HepG2 (cell line): Measurements from ENCODE around the gene LRBA. TPM values are rescaled to one million over a fixed set of nuclear protein-coding genes. Genes with fewer than 3 reads are reported as not detected.
A peak's percentile ranks its signal among the peaks of the same experiment; 100 is the strongest.

Source experiments
- CBX5 ChIP-seq: sonication (generic); formaldehyde crosslinking; IDR thresholded peaks from 2 replicates; pipeline ENCODE4 v1.4.0; 2020; ENCODE audit warnings: missing genetic modification reagents, borderline replicate concordance
- DR1 ChIP-seq: sonication (generic); formaldehyde crosslinking; IDR thresholded peaks from 2 replicates; pipeline ENCODE4 v1.8.0; 2021; ENCODE audit warnings: mild to moderate bottlenecking, missing genetic modification reagents, inconsistent platforms
- GPN1 ChIP-seq: sonication (generic); formaldehyde crosslinking; IDR thresholded peaks from 2 replicates; pipeline ENCODE4 v1.5.1; 2020; ENCODE audit warnings: missing genetic modification reagents, borderline replicate concordance
- HDAC2 ChIP-seq: sonication (generic); formaldehyde crosslinking; IDR thresholded peaks from 2 replicates; pipeline ENCODE4 v1.4.0; 2020; ENCODE audit warnings: missing genetic modification reagents
- HOXA9 ChIP-seq: sonication (generic); formaldehyde crosslinking; IDR thresholded peaks from 2 replicates; pipeline ENCODE4 v1.8.1; 2022; ENCODE audit warnings: missing genetic modification reagents, mild to moderate bottlenecking, moderate library complexity, borderline replicate concordance
- KDM3A ChIP-seq: IDR thresholded peaks from 2 replicates; pipeline ENCODE4 v1.6.1; 2018; ENCODE audit warnings: low read depth, missing compliant biosample characterization
- RAD21 ChIP-seq: fragments of 450-650 bp; formaldehyde crosslinking; IDR thresholded peaks from 2 replicates; pipeline ENCODE4 v1.5.0; 2020; ENCODE audit warnings: mild to moderate bottlenecking
- THRA ChIP-seq: sonication (generic); formaldehyde crosslinking; IDR thresholded peaks from 2 replicates; pipeline ENCODE4 v1.4.0; 2020; ENCODE audit warnings: missing genetic modification reagents, borderline replicate concordance
- ZIK1 ChIP-seq: sonication (generic); formaldehyde crosslinking; IDR thresholded peaks from 2 replicates; pipeline ENCODE4 v1.5.0; 2020; ENCODE audit warnings: mild to moderate bottlenecking, low read depth, missing genetic modification reagents, borderline replicate concordance
- ZMAT3 ChIP-seq: sonication (generic); formaldehyde crosslinking; conservative IDR thresholded peaks from 2 replicates; pipeline ENCODE4 v1.7.0; 2021; ENCODE audit warnings: missing genetic modification reagents
- ZNF468 ChIP-seq: sonication (generic); formaldehyde crosslinking; IDR thresholded peaks from 2 replicates; pipeline ENCODE4 v1.8.0; 2022; ENCODE audit warnings: mild to moderate bottlenecking, moderate library complexity, missing genetic modification reagents
- ZNF512B ChIP-seq: sonication (generic); formaldehyde crosslinking; IDR thresholded peaks from 2 replicates; pipeline ENCODE4 v1.5.1; 2020; ENCODE audit warnings: missing genetic modification reagents, mild to moderate bottlenecking, borderline replicate concordance
- ZNF790 ChIP-seq: sonication (generic); formaldehyde crosslinking; IDR thresholded peaks from 2 replicates; pipeline ENCODE4 v1.8.0; 2022; ENCODE audit warnings: missing genetic modification reagents, mild to moderate bottlenecking, borderline replicate concordance
- polyA plus RNA-seq, 8 experiments: library from polyadenylated mRNA; depleted of rRNA in 3 of 8; stranded (reverse) in 7 of 8; unstranded in 1 of 8; fragments of >200 nt; fragmentation: Illumina TruSeq in 4 of 8; extraction: Trizol in 4 of 8; gene quantifications; 2 replicates each; pipeline versions ENCODE4 v1.2.1 to v1.2.3, GENCODE V29; 2011 to 2016; ENCODE audit warnings: low read depth in 4 of 8, missing spikeins in 1 of 8, mixed read lengths in 1 of 8; ENCODE audit not compliant: insufficient read depth in 1 of 8
- total RNA-seq, 5 experiments: library from RNA; depleted of rRNA; stranded (reverse); fragments of >200 nt; fragmentation: Illumina TruSeq; extraction: Trizol; gene quantifications; 2 replicates each; pipeline ENCODE4 v1.2.3, GENCODE V29; 2016; ENCODE audit warnings: low read depth in 1 of 5
- TF ChIP-seq, protein P1 (sequence below): sonication (generic); formaldehyde crosslinking; IDR thresholded peaks from 2 replicates; pipeline ENCODE4 v1.4.0; 2020; ENCODE audit warnings: missing genetic modification reagents
- TF ChIP-seq, protein P2 (sequence below): sonication (generic); formaldehyde crosslinking; IDR thresholded peaks from 2 replicates; pipeline ENCODE4 v1.4.0; 2020; ENCODE audit warnings: mild to moderate bottlenecking, missing genetic modification reagents
- TF ChIP-seq, protein P3 (sequence below): sonication (generic); formaldehyde crosslinking; IDR thresholded peaks from 2 replicates; pipeline ENCODE4 v1.5.1; 2020; ENCODE audit warnings: mild to moderate bottlenecking, missing genetic modification reagents, moderate library complexity

LRBA gene
- total and polyA plus RNA-seq, 2 of the 13 experiments (the other 11 are each of a cell fraction or from before 2014, with no cell fraction given), result 21.0 to 37.2 TPM

DNA sequence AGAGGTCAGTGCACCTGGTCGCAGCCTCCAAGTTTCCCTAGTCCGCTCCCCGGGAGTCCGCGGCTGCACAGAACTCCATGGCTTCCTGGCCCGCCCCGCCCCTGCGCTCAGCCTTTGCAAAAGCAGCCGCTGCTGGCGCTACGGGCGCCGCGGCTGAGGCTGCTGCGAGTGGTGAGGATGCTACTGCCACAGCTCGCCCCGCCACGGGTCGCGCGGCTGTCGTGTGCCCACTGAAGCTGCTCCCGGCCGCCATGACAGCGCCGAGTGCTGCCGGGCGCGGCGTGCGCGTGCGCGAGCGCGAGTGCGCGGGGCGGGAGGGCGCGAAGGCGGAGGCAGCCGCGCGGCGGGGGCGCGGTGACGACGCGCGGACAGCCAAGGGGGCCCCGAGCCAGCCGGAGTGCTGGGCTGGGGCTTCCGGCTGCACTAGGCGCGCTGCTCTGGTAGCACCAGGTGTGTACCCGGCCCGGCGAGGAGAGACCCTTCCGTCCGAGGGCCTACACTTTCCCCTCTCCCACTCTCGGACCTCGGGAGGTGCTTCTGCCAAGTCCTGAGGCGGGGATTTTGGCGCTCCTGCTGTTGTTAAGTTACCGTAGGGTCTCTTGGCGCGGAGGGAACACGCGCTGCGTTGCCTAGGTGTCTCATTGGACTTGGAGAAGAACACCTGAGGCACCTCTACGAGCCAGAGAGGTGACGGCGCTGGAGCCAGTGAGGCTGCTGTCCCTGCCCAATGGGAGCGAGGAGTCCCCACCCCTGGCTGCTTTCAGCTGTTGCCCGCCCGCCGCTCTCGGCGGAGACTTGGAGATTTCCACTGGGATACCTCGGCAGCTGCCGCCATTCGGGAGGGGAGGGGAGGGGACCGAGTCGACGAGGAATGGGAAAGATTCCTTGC, 619 bp upstream of the LRBA start (continued):
- TF ChIP-seq THRA (no peak; the same call in 1 of the 2 replicates), KDM3A (CRISPR knock-in tag) (no peak), RAD21 (CRISPR knock-in tag) (0 out of 2 replicates have a peak, but pooled peaks have one; percentile 10), ZNF512B (CRISPR knock-in tag) (0 out of 2 replicates have a peak, but pooled peaks have one; percentile 28), ZNF790 (CRISPR knock-in tag) (peak; percentile 59), ZNF468 (CRISPR knock-in tag) (peak; percentile 90), GPN1 (CRISPR knock-in tag) (0 out of 2 replicates have a peak, but pooled peaks have one; percentile 68), DR1 (CRISPR knock-in tag) (no peak), CBX5 (0 out of 2 replicates have a peak, but pooled peaks have one; percentile 35), ZMAT3 (peak; percentile 69; the same call in 1 of the 2 replicates), HOXA9 (peak; percentile 9; the same call in 1 of the 2 replicates), ZIK1 (CRISPR knock-in tag) (peak; percentile 89), HDAC2 (CRISPR knock-in tag) (no peak)
- TF ChIP-seq, protein P1, sequence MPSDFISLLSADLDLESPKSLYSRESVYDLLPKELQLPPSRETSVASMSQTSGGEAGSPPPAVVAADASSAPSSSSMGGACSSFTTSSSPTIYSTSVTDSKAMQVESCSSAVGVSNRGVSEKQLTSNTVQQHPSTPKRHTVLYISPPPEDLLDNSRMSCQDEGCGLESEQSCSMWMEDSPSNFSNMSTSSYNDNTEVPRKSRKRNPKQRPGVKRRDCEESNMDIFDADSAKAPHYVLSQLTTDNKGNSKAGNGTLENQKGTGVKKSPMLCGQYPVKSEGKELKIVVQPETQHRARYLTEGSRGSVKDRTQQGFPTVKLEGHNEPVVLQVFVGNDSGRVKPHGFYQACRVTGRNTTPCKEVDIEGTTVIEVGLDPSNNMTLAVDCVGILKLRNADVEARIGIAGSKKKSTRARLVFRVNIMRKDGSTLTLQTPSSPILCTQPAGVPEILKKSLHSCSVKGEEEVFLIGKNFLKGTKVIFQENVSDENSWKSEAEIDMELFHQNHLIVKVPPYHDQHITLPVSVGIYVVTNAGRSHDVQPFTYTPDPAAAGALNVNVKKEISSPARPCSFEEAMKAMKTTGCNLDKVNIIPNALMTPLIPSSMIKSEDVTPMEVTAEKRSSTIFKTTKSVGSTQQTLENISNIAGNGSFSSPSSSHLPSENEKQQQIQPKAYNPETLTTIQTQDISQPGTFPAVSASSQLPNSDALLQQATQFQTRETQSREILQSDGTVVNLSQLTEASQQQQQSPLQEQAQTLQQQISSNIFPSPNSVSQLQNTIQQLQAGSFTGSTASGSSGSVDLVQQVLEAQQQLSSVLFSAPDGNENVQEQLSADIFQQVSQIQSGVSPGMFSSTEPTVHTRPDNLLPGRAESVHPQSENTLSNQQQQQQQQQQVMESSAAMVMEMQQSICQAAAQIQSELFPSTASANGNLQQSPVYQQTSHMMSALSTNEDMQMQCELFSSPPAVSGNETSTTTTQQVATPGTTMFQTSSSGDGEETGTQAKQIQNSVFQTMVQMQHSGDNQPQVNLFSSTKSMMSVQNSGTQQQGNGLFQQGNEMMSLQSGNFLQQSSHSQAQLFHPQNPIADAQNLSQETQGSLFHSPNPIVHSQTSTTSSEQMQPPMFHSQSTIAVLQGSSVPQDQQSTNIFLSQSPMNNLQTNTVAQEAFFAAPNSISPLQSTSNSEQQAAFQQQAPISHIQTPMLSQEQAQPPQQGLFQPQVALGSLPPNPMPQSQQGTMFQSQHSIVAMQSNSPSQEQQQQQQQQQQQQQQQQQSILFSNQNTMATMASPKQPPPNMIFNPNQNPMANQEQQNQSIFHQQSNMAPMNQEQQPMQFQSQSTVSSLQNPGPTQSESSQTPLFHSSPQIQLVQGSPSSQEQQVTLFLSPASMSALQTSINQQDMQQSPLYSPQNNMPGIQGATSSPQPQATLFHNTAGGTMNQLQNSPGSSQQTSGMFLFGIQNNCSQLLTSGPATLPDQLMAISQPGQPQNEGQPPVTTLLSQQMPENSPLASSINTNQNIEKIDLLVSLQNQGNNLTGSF (CRISPR knock-in tag), result no peak; the same call in 1 of the 2 replicates
- TF ChIP-seq, protein P2, sequence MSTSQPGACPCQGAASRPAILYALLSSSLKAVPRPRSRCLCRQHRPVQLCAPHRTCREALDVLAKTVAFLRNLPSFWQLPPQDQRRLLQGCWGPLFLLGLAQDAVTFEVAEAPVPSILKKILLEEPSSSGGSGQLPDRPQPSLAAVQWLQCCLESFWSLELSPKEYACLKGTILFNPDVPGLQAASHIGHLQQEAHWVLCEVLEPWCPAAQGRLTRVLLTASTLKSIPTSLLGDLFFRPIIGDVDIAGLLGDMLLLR (CRISPR knock-in tag), result peak; percentile 84
- TF ChIP-seq, protein P3, sequence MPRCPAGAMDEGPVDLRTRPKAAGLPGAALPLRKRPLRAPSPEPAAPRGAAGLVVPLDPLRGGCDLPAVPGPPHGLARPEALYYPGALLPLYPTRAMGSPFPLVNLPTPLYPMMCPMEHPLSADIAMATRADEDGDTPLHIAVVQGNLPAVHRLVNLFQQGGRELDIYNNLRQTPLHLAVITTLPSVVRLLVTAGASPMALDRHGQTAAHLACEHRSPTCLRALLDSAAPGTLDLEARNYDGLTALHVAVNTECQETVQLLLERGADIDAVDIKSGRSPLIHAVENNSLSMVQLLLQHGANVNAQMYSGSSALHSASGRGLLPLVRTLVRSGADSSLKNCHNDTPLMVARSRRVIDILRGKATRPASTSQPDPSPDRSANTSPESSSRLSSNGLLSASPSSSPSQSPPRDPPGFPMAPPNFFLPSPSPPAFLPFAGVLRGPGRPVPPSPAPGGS (CRISPR knock-in tag), result peak; percentile 88
